DND-41 (cell line): ENCODE data around the gene RNF152.

Experiments
- ATAC-seq: fragments of 200-7000 bp; cut with Tn5 transposase; 3 replicates; pipeline ENCODE4 v1.9.1; 2021; ENCODE audit warnings: low read depth; ENCODE audit not compliant: insufficient read depth
- DNase-seq: peaks from one replicate; pipeline ENCODE4 v3.0.0-alpha.2; 2020
- H2AFZ ChIP-seq: 2 replicates; pipeline ENCODE4 v1.6.0; 2012; ENCODE audit warnings: low read depth, low read length
- H3K27ac ChIP-seq: 2 replicates; pipeline ENCODE4 v1.5.1; 2012; ENCODE audit warnings: low read length, inconsistent platforms
- H3K27me3 ChIP-seq: fragments of 200-600 bp; sonication (generic); 2 replicates; pipeline ENCODE4 v1.6.0; 2012; ENCODE audit warnings: low read length, mild to moderate bottlenecking, inconsistent platforms; ENCODE audit not compliant: insufficient read depth, poor library complexity
- H3K36me3 ChIP-seq: 2 replicates; pipeline ENCODE4 v1.5.1; 2012; ENCODE audit warnings: low read length, inconsistent platforms; ENCODE audit not compliant: insufficient read depth
- H3K4me1 ChIP-seq: 2 replicates; pipeline ENCODE4 v1.5.1; 2012; ENCODE audit warnings: mild to moderate bottlenecking, low read length; ENCODE audit not compliant: insufficient read depth
- H3K4me2 ChIP-seq: 2 replicates; pipeline ENCODE4 v1.6.0; 2012; ENCODE audit warnings: mild to moderate bottlenecking, moderate library complexity, low read length, inconsistent platforms; ENCODE audit not compliant: insufficient read depth
- H3K4me3 ChIP-seq, 2 experiments: fragments of 200-600 bp in 1 of 2; shearing (Covaris generic) in 1 of 2; 2 replicates each; pipeline ENCODE4 v1.5.1; 2012 to 2016; ENCODE audit warnings: inconsistent platforms in 2 of 2, low read length in 2 of 2, mild to moderate bottlenecking in 2 of 2, low read depth in 1 of 2, moderate library complexity in 1 of 2
- H3K79me2 ChIP-seq: 2 replicates; pipeline ENCODE4 v1.6.0; 2012; ENCODE audit warnings: low read length, inconsistent platforms; ENCODE audit not compliant: insufficient read depth
- H3K9ac ChIP-seq: 2 replicates; pipeline ENCODE4 v1.6.0; 2012; ENCODE audit warnings: low read depth, mild to moderate bottlenecking, inconsistent platforms, low read length, moderate library complexity
- H3K9me3 ChIP-seq: 2 replicates; pipeline ENCODE4 v1.5.1; 2012; ENCODE audit warnings: low read length, moderate library complexity, mild to moderate bottlenecking, inconsistent platforms; ENCODE audit not compliant: insufficient read depth, severe bottlenecking
- H4K20me1 ChIP-seq: 2 replicates; pipeline ENCODE4 v1.6.0; 2012; ENCODE audit warnings: low read length; ENCODE audit not compliant: insufficient read depth
- EZH2 ChIP-seq: IDR thresholded peaks from 3 replicates; pipeline ENCODE4 v1.6.1; 2012; ENCODE audit warnings: borderline replicate concordance, low read depth, mild to moderate bottlenecking, moderate library complexity, low read length, inconsistent platforms; ENCODE audit not compliant: severe bottlenecking
- TF ChIP-seq, protein P1 (sequence below): IDR thresholded peaks from 2 replicates; pipeline ENCODE4 v1.5.1; 2012; ENCODE audit warnings: borderline replicate concordance, low read length, moderate library complexity, mild to moderate bottlenecking; ENCODE audit not compliant: poor library complexity, severe bottlenecking; ENCODE audit errors: extremely low read depth

The RNF152 gene

DNA sequence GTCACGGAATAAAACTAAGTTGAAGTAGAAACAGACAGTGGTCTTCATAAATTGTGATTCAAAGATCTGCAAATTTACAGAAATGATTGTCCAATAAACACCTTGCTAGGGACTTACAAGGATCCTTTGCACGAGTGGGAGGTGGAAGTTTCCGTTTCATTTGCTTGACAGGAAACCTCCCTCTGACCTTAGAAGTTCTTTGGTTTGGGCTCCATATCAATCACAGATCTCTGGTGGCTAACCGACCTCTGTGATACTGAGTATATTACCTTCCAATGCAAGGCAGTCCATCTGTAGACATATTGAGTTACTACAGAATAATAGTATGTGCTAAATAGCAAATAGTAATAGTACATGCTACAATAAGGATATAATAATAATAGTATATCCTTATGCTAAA, 33.7 kb upstream of the RNF152 start:
- ATAC-seq (peak; percentile 39; the same call in 1 of the 3 replicates), DNase-seq (no peak)
- Histone ChIP-seq H2AFZ (no peak overlapping the region), H3K27me3 (no peaks in the 10 kb centered on the region), H3K27ac (no peak overlapping the region), H3K79me2 (no peaks in the 10 kb centered on the region), H3K36me3 (no peaks in the 10 kb centered on the region), H3K9ac (no peak overlapping the region), H4K20me1 (no peaks in the 10 kb centered on the region), H3K4me1 (no peaks in the 10 kb centered on the region), H3K9me3 (no peaks in the 10 kb centered on the region), H3K4me2 (no peak overlapping the region), H3K4me3 (no peak overlapping the region)
- TF ChIP-seq EZH2 = no peak
- TF ChIP-seq, protein P1, sequence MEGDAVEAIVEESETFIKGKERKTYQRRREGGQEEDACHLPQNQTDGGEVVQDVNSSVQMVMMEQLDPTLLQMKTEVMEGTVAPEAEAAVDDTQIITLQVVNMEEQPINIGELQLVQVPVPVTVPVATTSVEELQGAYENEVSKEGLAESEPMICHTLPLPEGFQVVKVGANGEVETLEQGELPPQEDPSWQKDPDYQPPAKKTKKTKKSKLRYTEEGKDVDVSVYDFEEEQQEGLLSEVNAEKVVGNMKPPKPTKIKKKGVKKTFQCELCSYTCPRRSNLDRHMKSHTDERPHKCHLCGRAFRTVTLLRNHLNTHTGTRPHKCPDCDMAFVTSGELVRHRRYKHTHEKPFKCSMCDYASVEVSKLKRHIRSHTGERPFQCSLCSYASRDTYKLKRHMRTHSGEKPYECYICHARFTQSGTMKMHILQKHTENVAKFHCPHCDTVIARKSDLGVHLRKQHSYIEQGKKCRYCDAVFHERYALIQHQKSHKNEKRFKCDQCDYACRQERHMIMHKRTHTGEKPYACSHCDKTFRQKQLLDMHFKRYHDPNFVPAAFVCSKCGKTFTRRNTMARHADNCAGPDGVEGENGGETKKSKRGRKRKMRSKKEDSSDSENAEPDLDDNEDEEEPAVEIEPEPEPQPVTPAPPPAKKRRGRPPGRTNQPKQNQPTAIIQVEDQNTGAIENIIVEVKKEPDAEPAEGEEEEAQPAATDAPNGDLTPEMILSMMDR = no peak

DNA sequence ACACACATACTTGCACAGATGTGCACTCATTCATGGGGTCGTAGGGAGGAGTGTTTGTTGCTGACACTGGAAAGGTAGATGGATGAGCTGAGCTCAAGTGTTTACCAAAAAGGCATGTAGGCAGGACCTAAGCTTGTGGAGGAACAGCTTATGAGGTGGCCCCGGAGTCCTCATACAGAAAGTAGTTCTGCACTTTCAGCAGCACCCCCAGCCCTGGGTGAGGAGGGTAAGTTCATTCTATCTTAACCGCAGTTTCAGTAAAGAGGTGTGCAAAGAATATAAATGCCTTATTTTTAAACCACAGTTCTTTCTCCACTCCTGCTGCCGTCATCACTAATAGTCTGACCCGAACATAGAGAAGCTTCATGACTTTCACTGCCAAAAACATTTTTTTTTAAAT, 31.7 kb upstream of the RNF152 start:
- no peaks in the 10 kb centered on the region for H3K9me3 ChIP-seq
- H3K4me1 ChIP-seq = no peaks in the 10 kb centered on the region
- H3K4me2 ChIP-seq = no peak overlapping the region
- no peak for ATAC-seq
- no peaks in the 10 kb centered on the region for H3K79me2 ChIP-seq
- H3K36me3 ChIP-seq = no peaks in the 10 kb centered on the region
- DNase-seq = no peak
- no peak overlapping the region for H3K9ac ChIP-seq
- TF ChIP-seq, protein P1 = no peak
- TF ChIP-seq EZH2 = no peak
- no peaks in the 10 kb centered on the region for H4K20me1 ChIP-seq
- H2AFZ ChIP-seq = no peak overlapping the region
- no peak overlapping the region for H3K4me3 ChIP-seq
- H3K27ac ChIP-seq = no peak overlapping the region
- no peaks in the 10 kb centered on the region for H3K27me3 ChIP-seq

DNA sequence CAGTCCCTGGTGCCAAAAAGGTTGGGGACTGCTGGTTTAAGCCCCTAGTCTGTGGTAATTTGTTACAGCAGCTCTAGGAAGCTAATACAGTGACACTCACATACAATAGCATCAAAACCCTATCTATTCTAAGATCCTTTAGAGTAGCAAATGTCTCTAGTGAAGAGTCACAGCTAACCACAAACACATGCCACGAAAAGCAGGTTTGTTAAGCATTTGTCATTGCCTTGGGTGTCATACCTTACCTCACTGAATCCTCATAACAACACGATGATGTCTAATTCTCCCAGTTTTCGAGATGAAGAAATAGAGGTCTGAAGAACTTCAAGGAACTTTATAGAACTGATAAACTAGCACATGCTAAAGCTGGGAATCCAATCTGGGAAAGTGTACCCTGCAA, 29.6 kb upstream of the RNF152 start:
- H2AFZ ChIP-seq = no peak overlapping the region

More for the DNA sequence above, 29.6 kb upstream of the RNF152 start:
- no peak overlapping the region for H3K4me3 ChIP-seq
- H3K4me2 ChIP-seq = no peak overlapping the region
- no peaks in the 10 kb centered on the region for H3K4me1 ChIP-seq
- H3K27me3 ChIP-seq = peaks cover 4% of the 10 kb centered on the region
- TF ChIP-seq, protein P1 = no peak
- no peak for TF ChIP-seq EZH2
- ATAC-seq (no peak), DNase-seq (no peak)
- H3K36me3 ChIP-seq = no peaks in the 10 kb centered on the region
- H3K9ac ChIP-seq = no peak overlapping the region
- no peaks in the 10 kb centered on the region for H3K79me2 ChIP-seq
- H4K20me1 ChIP-seq = no peaks in the 10 kb centered on the region
- H3K27ac ChIP-seq = no peak overlapping the region
- no peaks in the 10 kb centered on the region for H3K9me3 ChIP-seq
